ENCODE measurements around the gene TEX26. TPM values are rescaled to one million over a fixed set of nuclear protein-coding genes. Genes with fewer than 3 reads are reported as not detected.

Gene TEX26
- total and polyA plus RNA-seq, 9 of the 15 experiments (the other 6 are each of a cell fraction or from before 2014, with no cell fraction given), result not detected

GRCh38 chr13:31005066-31005465 is 72.6 kb downstream of the TEX26 start (continued):
- no peak for TF ChIP-seq SREBF1 (IDR thresholded peaks at IDR 0.05; ENCODE audit: borderline replicate concordance, low read depth, low read length)

DNA sequence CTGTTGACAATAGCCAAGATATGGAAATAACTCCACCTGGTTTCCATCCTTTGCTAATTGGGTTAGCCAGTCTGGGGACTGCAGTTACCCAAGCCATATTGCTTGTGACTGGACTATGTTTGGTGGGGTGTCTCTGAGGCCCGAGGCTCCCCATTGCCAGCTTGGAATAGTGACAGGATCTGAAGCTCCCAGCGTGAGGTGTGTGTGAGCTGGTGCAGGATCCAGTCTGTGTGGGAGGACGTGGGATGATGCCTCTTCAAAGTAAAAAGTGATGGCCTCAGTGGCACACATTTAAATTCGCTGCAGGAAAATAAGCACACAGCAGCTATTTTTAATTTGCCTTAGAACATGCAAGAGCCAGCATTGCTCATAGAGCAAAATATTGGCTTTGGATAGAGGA is 75.0 kb downstream of the TEX26 start:
- FAIRE-seq (no peak), DNase-seq (ENCODE audit: extremely low read depth in 1 of 4, low spot score in 3 of 4) (no peak), ATAC-seq (no peak)
- 0% methylated on average over 3 of the region's 4 CpGs for WGBS (ENCODE audit: insufficient coverage, low coverage, missing lambda C conversion rate)
- no peak overlapping the region for H2AFZ ChIP-seq (ENCODE audit: low read depth, low read length)
- no peak overlapping the region for H3K4me2 ChIP-seq (ENCODE audit: insufficient read depth, low read length)
- no peak for TF ChIP-seq PTBP1 (IDR thresholded peaks at IDR 0.05; ENCODE audit: low read depth, low read length)
- H4K20me1 ChIP-seq (replicated peaks; ENCODE audit: control insufficient read depth, insufficient read depth, low read length), result no peaks in the 10 kb centered on the region
- no TSS peak for BruUV-seq (replicated peaks)
- H3K36me3 ChIP-seq (ENCODE audit: control insufficient read depth, insufficient read depth, low read length), result no peaks in the 10 kb centered on the region
- ChIA-PET CTCF (ENCODE audit: low intra/inter-chr PET ratio) (no interaction called here), POLR2A (no interaction called here)
- H3K79me2 ChIP-seq (ENCODE audit: control insufficient read depth, insufficient read depth, low read length), result no peaks in the 10 kb centered on the region
- H3K9me3 ChIP-seq (replicated peaks; ENCODE audit: control insufficient read depth, insufficient read depth, low read depth, low read length), result no peaks in the 10 kb centered on the region
- intact Hi-C loops (cut with micrococcal nuclease), result no loop called here
- H3K4me3 ChIP-seq, result no peak overlapping the region
- peaks cover 4 to 14% of the 10 kb centered on the region in 2 experiments; a peak in 3 of 5 replicates for H3K27me3 ChIP-seq (ENCODE audit: control insufficient read depth in 2 of 2, insufficient read depth in 2 of 2, low read length in 2 of 2)
- no peaks in the 10 kb centered on the region for H3K9me1 ChIP-seq (ENCODE audit: control insufficient read depth, insufficient read depth, low read length)
- H3K9ac ChIP-seq (ENCODE audit: insufficient read depth in 1 of 2, low read depth in 2 of 2, low read length in 2 of 2), result no peak overlapping the region
- H3K27ac ChIP-seq (ENCODE audit: extremely low read depth, low read depth, low read length), result no peak overlapping the region
- in situ Hi-C loops (cut with MboI), result no loop called here
- H3K4me1 ChIP-seq (replicated peaks in 1 of 2; ENCODE audit: control insufficient read depth in 2 of 2, insufficient read depth in 2 of 2, low read length in 2 of 2), result no peaks in the 10 kb centered on the region

GRCh38 chr13:31008400-31009115 is 76.1 kb downstream of the TEX26 start:
- Histone ChIP-seq H4K20me1 (replicated peaks; ENCODE audit: control insufficient read depth, insufficient read depth, low read length) (no peaks in the 10 kb centered on the region), H3K4me2 (ENCODE audit: insufficient read depth, low read length) (no peak overlapping the region), H3K27me3 (ENCODE audit: control insufficient read depth in 2 of 2, insufficient read depth in 2 of 2, low read length in 2 of 2) (peaks cover 4 to 14% of the 10 kb centered on the region in 2 experiments; a peak in 2 of 5 replicates), H3K4me3 (no peak overlapping the region), H3K9me3 (replicated peaks; ENCODE audit: control insufficient read depth, insufficient read depth, low read depth, low read length) (no peaks in the 10 kb centered on the region), H3K79me2 (ENCODE audit: control insufficient read depth, insufficient read depth, low read length) (no peaks in the 10 kb centered on the region), H2AFZ (ENCODE audit: low read depth, low read length) (no peak overlapping the region), H3K9ac (ENCODE audit: insufficient read depth in 1 of 2, low read depth in 2 of 2, low read length in 2 of 2) (no peak overlapping the region), H3K36me3 (ENCODE audit: control insufficient read depth, insufficient read depth, low read length) (no peaks in the 10 kb centered on the region), H3K9me1 (ENCODE audit: control insufficient read depth, insufficient read depth, low read length) (no peaks in the 10 kb centered on the region), H3K4me1 (replicated peaks in 1 of 2; ENCODE audit: control insufficient read depth in 2 of 2, insufficient read depth in 2 of 2, low read length in 2 of 2) (no peaks in the 10 kb centered on the region), H3K27ac (ENCODE audit: extremely low read depth, low read depth, low read length) (no peak overlapping the region)
- ChIA-PET POLR2A (no interaction called here), CTCF (ENCODE audit: low intra/inter-chr PET ratio) (no interaction called here)
- intact Hi-C loops (cut with micrococcal nuclease), result no loop called here
- no peak for TF ChIP-seq TOE1 (IDR thresholded peaks at IDR 0.05; ENCODE audit: borderline replicate concordance)
- no peak for TF ChIP-seq TOE1 (CRISPR knock-in tag; IDR thresholded peaks at IDR 0.05; ENCODE audit: borderline replicate concordance, low read depth)
- TF ChIP-seq PHF20 (IDR thresholded peaks at IDR 0.05; ENCODE audit: partially characterized antibody), result no peak
- TF ChIP-seq, protein P1, sequence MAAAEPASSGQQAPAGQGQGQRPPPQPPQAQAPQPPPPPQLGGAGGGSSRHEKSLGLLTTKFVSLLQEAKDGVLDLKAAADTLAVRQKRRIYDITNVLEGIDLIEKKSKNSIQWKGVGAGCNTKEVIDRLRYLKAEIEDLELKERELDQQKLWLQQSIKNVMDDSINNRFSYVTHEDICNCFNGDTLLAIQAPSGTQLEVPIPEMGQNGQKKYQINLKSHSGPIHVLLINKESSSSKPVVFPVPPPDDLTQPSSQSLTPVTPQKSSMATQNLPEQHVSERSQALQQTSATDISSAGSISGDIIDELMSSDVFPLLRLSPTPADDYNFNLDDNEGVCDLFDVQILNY (CRISPR knock-in tag; IDR thresholded peaks at IDR 0.05), result no peak
- TF ChIP-seq PBX2 (CRISPR knock-in tag; IDR thresholded peaks at IDR 0.05; ENCODE audit: low read depth), result no peak
- TF ChIP-seq PBX2 (tag; conservative IDR thresholded peaks at IDR 0.05; ENCODE audit: low read depth), result no peak
- TF ChIP-seq TCF7 (IDR thresholded peaks at IDR 0.05; ENCODE audit: borderline replicate concordance), result no peak
- no peak for TF ChIP-seq MIER1 (IDR thresholded peaks at IDR 0.05; ENCODE audit: low read depth)
- in situ Hi-C loops (cut with MboI), result no loop called here
- WGBS (ENCODE audit: insufficient coverage, low coverage, missing lambda C conversion rate), result 0% methylated on average over 7 of the region's 7 CpGs
- ATAC-seq (no peak), DNase-seq (ENCODE audit: extremely low read depth in 1 of 4, low spot score in 3 of 4) (no peak), FAIRE-seq (no peak)
- no TSS peak for BruUV-seq (replicated peaks)

Measured in K562 (cell line).